ENCODE results near the gene MYO1D. TPM values are rescaled to one million over a fixed set of nuclear protein-coding genes. Genes with fewer than 3 reads are reported as not detected.

MYO1D gene
- total RNA-seq, 4 donors from 2014 or later, result 247 to 569 (median 444) TPM

DNA sequence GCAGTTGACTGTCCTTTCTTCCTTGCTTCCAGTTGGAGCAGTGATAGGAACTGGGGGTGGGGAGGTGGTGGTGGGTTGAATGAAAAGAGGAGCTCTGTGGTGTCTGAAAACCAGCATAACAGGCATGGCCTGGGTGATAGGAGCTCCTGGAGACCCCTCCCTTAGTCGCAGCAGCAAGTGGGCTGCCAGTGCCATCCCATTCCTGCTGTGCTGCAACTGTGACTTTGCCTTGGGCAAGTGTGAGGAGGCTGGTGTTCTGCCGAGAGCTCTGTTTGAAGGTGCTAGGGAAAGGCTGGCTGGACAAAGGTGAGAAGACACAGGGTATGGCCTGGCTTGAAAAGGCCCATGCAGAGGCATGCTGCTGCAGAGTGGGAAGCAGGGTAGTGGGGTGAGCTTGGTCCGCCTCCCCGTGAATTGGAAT lies 392.9 kb downstream of the MYO1D start:
- TF ChIP-seq POLR2AphosphoS5 (IDR thresholded peaks at IDR 0.05) (no peak), CTCF (IDR thresholded peaks at IDR 0.05) (no peak), POLR2A (IDR thresholded peaks at IDR 0.05) (no peak), EP300 (IDR thresholded peaks at IDR 0.05; ENCODE audit: low read depth) (no peak)
- 97 to 100% methylated on average over 2 to 4 of the region's 4 CpGs for WGBS, 2 donors (ENCODE audit: low coverage in 1 of 2)
- DNase-seq, result no peak
- Histone ChIP-seq H3K4me1 (peaks cover 0 to 24% (median 11%) of the 10 kb centered on the region in 4 donors), H3K27me3 (no peaks in the 10 kb centered on the region), H3K9me3 (no peaks in the 10 kb centered on the region), H3K36me3 (peaks cover 0 to 24% (median 13%) of the 10 kb centered on the region in 4 donors), H3K4me3 (no peak overlapping the region), H3K27ac (peak overlapping the region in 2 of 4 donors; percentile 6 to 28)
- in situ Hi-C loops (cut with MboI; ENCODE audit: low pct_ligation_motif_present in 1 of 4, low pct_unique_long_range_greater_than_20kb in 1 of 4, low sequenced_read_pairs in 3 of 4) (loop anchor here in 2 of 4 donors (25.0 kb wide), 2 partner anchors 278 to 428 kb away; no protein-coding TSS in a partner anchor), intact Hi-C loops (cut with DNase I; ENCODE audit: low total_unique reads) (loop anchor here (10.0 kb wide), 1 partner anchor 271 kb away; no protein-coding TSS in a partner anchor)

- H3K36me3 ChIP-seq, result peaks cover 0 to 29% (median 16%) of the 10 kb centered on the region in 4 donors
Measured at GRCh38 chr17:32483451-32484019, 393.4 kb downstream of the MYO1D start.

GRCh38 chr17:32482568-32483320 lies 394.2 kb downstream of the MYO1D start:
- peaks cover 0 to 18% (median 8%) of the 10 kb centered on the region in 4 donors for H3K4me1 ChIP-seq
- no peak for DNase-seq
- intact Hi-C loops (cut with DNase I; ENCODE audit: low total_unique reads) (loop anchor here (10.0 kb wide), 1 partner anchor 272 kb away; no protein-coding TSS in a partner anchor), in situ Hi-C loops (cut with MboI; ENCODE audit: low pct_ligation_motif_present in 1 of 4, low pct_unique_long_range_greater_than_20kb in 1 of 4, low sequenced_read_pairs in 3 of 4) (loop anchor here in 2 of 4 donors (25.0 kb wide), 2 partner anchors 280 to 430 kb away; no protein-coding TSS in a partner anchor)
- no peaks in the 10 kb centered on the region for H3K27me3 ChIP-seq
- H3K4me3 ChIP-seq, result no peak overlapping the region
- TF ChIP-seq POLR2A (IDR thresholded peaks at IDR 0.05) (no peak), POLR2AphosphoS5 (IDR thresholded peaks at IDR 0.05) (no peak), CTCF (IDR thresholded peaks at IDR 0.05) (no peak), EP300 (IDR thresholded peaks at IDR 0.05; ENCODE audit: low read depth) (no peak)
- H3K9me3 ChIP-seq, result no peaks in the 10 kb centered on the region
- WGBS, 2 donors (ENCODE audit: low coverage in 1 of 2), result 64 to 69% methylated on average over 2 to 11 of the region's 11 CpGs
- peak overlapping the region in 2 of 4 donors; percentile 6 to 22 for H3K27ac ChIP-seq
- H3K36me3 ChIP-seq, result peaks cover 0 to 36% (median 20%) of the 10 kb centered on the region in 4 donors

More at GRCh38 chr17:32483451-32484019, 393.4 kb downstream of the MYO1D start:
- 35% methylated on average over 7 of the region's 7 CpGs; no CpG with 5 or more reads in 1 of the 2 donors for WGBS, 2 donors (ENCODE audit: low coverage in 1 of 2)
- intact Hi-C loops (cut with DNase I; ENCODE audit: low total_unique reads), result loop anchor here (10.0 kb wide), 1 partner anchor 271 kb away; no protein-coding TSS in a partner anchor
- DNase-seq, result no peak
- H3K9me3 ChIP-seq, result no peaks in the 10 kb centered on the region
- H3K4me3 ChIP-seq, result no peak overlapping the region
- TF ChIP-seq CTCF (IDR thresholded peaks at IDR 0.05) (peak; percentile 30 to 54 (median 34)), EP300 (IDR thresholded peaks at IDR 0.05; ENCODE audit: low read depth) (no peak)
- peaks cover 0 to 24% (median 11%) of the 10 kb centered on the region in 4 donors for H3K4me1 ChIP-seq
- H3K27ac ChIP-seq, result peak overlapping the region in 3 of 4 donors; percentile 6 to 28 (median 22)
- no peaks in the 10 kb centered on the region for H3K27me3 ChIP-seq
- in situ Hi-C loops (cut with MboI; ENCODE audit: low pct_ligation_motif_present in 1 of 4, low pct_unique_long_range_greater_than_20kb in 1 of 4, low sequenced_read_pairs in 3 of 4), result loop anchor here in 2 of 4 donors (25.0 kb wide), 2 partner anchors 279 to 429 kb away; no protein-coding TSS in a partner anchor

DNA sequence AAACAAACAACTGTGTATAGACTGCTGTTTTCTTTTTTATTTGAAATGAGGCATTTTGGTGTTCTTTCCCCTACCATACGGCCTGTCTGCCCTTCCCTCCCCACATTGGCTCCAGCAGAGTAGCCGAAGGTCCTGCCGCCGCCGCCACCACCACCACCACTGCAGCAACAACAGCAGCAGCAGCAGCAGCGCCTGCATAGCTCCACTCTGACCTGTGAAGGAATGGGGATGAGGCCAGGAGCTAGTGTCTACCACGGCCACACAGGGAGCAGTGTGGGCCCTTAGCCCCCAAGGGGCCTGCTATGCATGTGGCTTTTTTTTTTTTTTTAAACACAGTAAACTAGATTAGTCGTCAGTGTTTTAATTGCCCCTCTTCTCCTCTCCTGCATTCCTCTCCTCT lies 395.7 kb downstream of the MYO1D start:
- Histone ChIP-seq H3K27ac (no peak overlapping the region), H3K36me3 (peaks cover 0 to 51% (median 28%) of the 10 kb centered on the region in 4 donors), H3K9me3 (no peaks in the 10 kb centered on the region), H3K27me3 (no peaks in the 10 kb centered on the region), H3K4me1 (peaks cover 0 to 12% (median 3%) of the 10 kb centered on the region in 4 donors), H3K4me3 (no peak overlapping the region)
- intact Hi-C loops (cut with DNase I; ENCODE audit: low total_unique reads), result loop anchor here (10.0 kb wide), 1 partner anchor 274 kb away; no protein-coding TSS in a partner anchor
- TF ChIP-seq CTCF (IDR thresholded peaks at IDR 0.05) (no peak), POLR2AphosphoS5 (IDR thresholded peaks at IDR 0.05) (no peak), POLR2A (IDR thresholded peaks at IDR 0.05) (no peak), EP300 (IDR thresholded peaks at IDR 0.05; ENCODE audit: low read depth) (no peak)
- DNase-seq, result no peak
- in situ Hi-C loops (cut with MboI; ENCODE audit: low pct_ligation_motif_present in 1 of 4, low pct_unique_long_range_greater_than_20kb in 1 of 4, low sequenced_read_pairs in 3 of 4), result loop anchor here in 2 of 4 donors (25.0 kb wide), 2 partner anchors 281 to 431 kb away; no protein-coding TSS in a partner anchor
- whole genome bisulfite sequencing, 2 donors (ENCODE audit: low coverage in 1 of 2), result 48 to 87% methylated on average over 2 to 8 of the region's 8 CpGs
